Body of pancreas (tissue), 4 donors: ENCODE measurements around the gene TCTN3. TPM values are rescaled to one million over a fixed set of nuclear protein-coding genes. Genes with fewer than 3 reads are reported as not detected.

Experiments used
- ATAC-seq: fragments of 150-250 bp; one replicate; pipeline ENCODE4 v1.9.1; 2016
- DNase-seq, 4 donors: peaks; one replicate each; pipeline ENCODE4 v3.0.0-alpha.2; 2019
- H3K27ac ChIP-seq, 4 donors: fragments of 200-600 bp; sonication (generic); 1 replicate in 3 of 4; 2 replicates in 1 of 4; pipeline versions ENCODE4 v1.5.1 to v1.6.1; 2016 to 2019; ENCODE audit warnings: mild to moderate bottlenecking in 1 of 4, mixed read lengths in 1 of 4, moderate library complexity in 1 of 4
- H3K27me3 ChIP-seq, 2 donors: fragments of 200-600 bp; sonication (generic); one replicate each; pipeline ENCODE4 v1.6.0; 2016; ENCODE audit warnings: mild to moderate bottlenecking in 1 of 2
- H3K36me3 ChIP-seq, 2 donors: fragments of 200-600 bp; sonication (generic); replicated peaks in 1 of 2; 2 replicates each; pipeline ENCODE4 v1.5.1; 2016; ENCODE audit warnings: low read depth in 2 of 2; ENCODE audit not compliant: insufficient read depth in 1 of 2
- H3K4me1 ChIP-seq: fragments of 200-600 bp; sonication (generic); one replicate; pipeline ENCODE4 v1.6.0; 2016
- H3K4me3 ChIP-seq, 2 donors: fragments of 200-600 bp; sonication (generic); 1 replicate in 1 of 2; 2 replicates in 1 of 2; pipeline ENCODE4 v1.5.1; 2016 to 2019
- H3K9me3 ChIP-seq, 3 donors: fragments of 200-600 bp; sonication (generic); 1 replicate in 2 of 3; 2 replicates in 1 of 3; pipeline ENCODE4 v1.5.1; 2016
- CTCF ChIP-seq, 7 experiments: fragments of 450-650 bp in 4 of 7; fragments of 200-600 bp in 3 of 7; sonication (generic) in 3 of 7; IDR thresholded peaks; one replicate each; pipeline ENCODE4 v1.5.1; 2016 to 2019; ENCODE audit warnings: antibody characterized with exemption in 7 of 7
- POLR2A ChIP-seq, 3 donors: fragments of 450-650 bp; IDR thresholded peaks; one replicate each; pipeline ENCODE4 v1.6.1; 2016; ENCODE audit warnings: antibody characterized with exemption in 3 of 3, mild to moderate bottlenecking in 2 of 3
- WGBS, 2 donors: methylation state at CpG; one replicate each; pipeline ENCODE4 v1.1.5; 2017; 5-methylcytosine and 5-hydroxymethylcytosine counted together
- intact Hi-C: fragments of 100-400 bp; cut with DNase I; formaldehyde crosslinking; loops from one replicate; pipeline ENCODE4 v1.15.1; 2023
- total RNA-seq, 2 donors: library from RNA; depleted of rRNA; stranded (reverse); fragments of >200 nt; gene quantifications; one replicate each; pipeline ENCODE4 v1.1.0, GENCODE V29; 2016

The TCTN3 gene
- total RNA-seq, 2 donors from 2014 or later, result 12.9 to 17.6 TPM

DNA sequence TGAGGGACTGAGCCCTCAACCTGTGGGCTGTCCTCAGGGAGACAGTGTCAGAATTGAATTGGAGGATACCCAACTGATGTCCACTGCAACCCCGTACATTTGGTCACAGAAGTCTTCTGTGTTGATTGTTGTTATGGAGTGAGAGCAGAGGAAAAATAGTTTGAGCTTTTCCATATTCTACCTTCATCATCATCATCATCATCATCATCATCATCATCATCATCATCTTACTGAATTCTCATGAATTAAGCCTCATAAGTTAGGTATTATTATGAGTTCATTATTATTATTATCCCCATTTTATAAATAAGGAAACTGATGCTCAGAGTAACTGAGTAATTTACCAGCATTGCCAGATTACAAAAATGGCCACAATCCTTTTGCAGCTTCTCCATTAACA is 45.6 kb downstream of the TCTN3 start:
- Histone ChIP-seq H3K4me3 (no peak overlapping the region), H3K27ac (no peak overlapping the region), H3K36me3 (peaks cover 0 to 16% of the 10 kb centered on the region in 2 donors), H3K4me1 (peaks cover 16% of the 10 kb centered on the region), H3K9me3 (no peaks in the 10 kb centered on the region), H3K27me3 (no peaks in the 10 kb centered on the region)
- intact Hi-C loops, result no loop called here
- no peak for TF ChIP-seq POLR2A (IDR thresholded peaks at IDR 0.05)
- TF ChIP-seq CTCF (IDR thresholded peaks at IDR 0.05), result no peak
- no peak for DNase-seq
- ATAC-seq, result no peak
- WGBS, 2 donors, result 100% methylated on average over 1 of the region's 1 CpG

DNA sequence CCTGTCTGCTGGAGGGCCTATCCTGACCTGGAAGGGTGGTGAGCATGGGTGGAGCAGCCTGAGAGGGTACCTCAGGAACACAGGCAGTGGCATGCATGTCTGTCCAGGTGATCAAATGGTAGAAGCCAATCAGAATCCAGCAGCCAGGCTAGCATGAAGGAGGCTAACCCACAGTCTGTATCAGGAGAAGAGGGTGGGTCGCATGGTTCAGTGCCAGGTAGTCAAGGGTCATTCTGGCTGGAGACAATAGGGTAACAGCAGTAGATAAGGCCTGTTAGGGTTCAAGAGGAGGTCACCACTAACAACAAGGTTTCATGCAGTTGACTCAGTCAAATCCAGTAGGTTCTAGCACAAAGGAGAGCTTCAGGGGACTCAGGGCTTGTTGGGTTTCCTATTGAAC is 47.6 kb downstream of the TCTN3 start:
- Histone ChIP-seq H3K4me1 (peaks cover 16% of the 10 kb centered on the region), H3K36me3 (peaks cover 0 to 28% of the 10 kb centered on the region in 2 donors), H3K27me3 (no peaks in the 10 kb centered on the region), H3K4me3 (no peak overlapping the region), H3K9me3 (no peaks in the 10 kb centered on the region), H3K27ac (no peak overlapping the region)
- DNase-seq (no peak), ATAC-seq (no peak)
- TF ChIP-seq CTCF (IDR thresholded peaks at IDR 0.05) (no peak), POLR2A (IDR thresholded peaks at IDR 0.05) (no peak)
- 75 to 88% methylated on average over 1 of the region's 1 CpG for WGBS, 2 donors
- intact Hi-C loops, result no loop called here

DNA sequence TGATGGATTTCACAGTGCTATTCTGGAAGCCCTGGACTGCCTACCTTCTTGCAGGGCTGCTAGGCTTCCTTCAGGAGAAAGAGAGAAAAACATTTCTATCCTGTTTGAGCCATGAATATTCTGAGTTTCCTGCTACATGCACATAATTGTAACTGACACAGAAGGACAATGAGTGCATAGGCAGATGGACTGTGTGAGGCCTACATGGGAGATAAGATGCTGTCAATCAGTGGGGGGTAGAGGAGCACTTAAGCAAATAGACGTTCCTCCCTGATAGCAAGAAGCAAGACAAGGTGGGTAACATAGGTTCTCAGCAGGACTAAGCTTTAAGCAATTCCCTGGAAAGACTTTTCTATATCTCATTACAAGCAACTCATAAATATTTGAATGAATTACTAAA is 48.8 kb downstream of the TCTN3 start:
- 25 to 27% methylated on average over 1 of the region's 1 CpG for WGBS, 2 donors

GRCh38 chr10:95640891-95641315 is 52.8 kb downstream of the TCTN3 start:
- TF ChIP-seq POLR2A (IDR thresholded peaks at IDR 0.05) (no peak), CTCF (IDR thresholded peaks at IDR 0.05) (no peak)
- no peak overlapping the region for H3K4me3 ChIP-seq
- peaks cover 14% of the 10 kb centered on the region for H3K4me1 ChIP-seq
- no peak overlapping the region for H3K27ac ChIP-seq
- no peaks in the 10 kb centered on the region for H3K27me3 ChIP-seq
- 94 to 100% methylated on average over 1 of the region's 1 CpG for WGBS, 2 donors
- DNase-seq (peak in 1 of 4 donors; percentile 8), ATAC-seq (no peak)
- no peaks in the 10 kb centered on the region for H3K9me3 ChIP-seq
- intact Hi-C loops, result no loop called here
- H3K36me3 ChIP-seq, result peaks cover 0 to 34% of the 10 kb centered on the region in 2 donors

More for the DNA sequence above, 48.8 kb downstream of the TCTN3 start:
- Histone ChIP-seq H3K4me3 (no peak overlapping the region), H3K9me3 (no peaks in the 10 kb centered on the region), H3K27ac (no peak overlapping the region), H3K36me3 (peaks cover 0 to 32% of the 10 kb centered on the region in 2 donors), H3K27me3 (no peaks in the 10 kb centered on the region), H3K4me1 (peaks cover 16% of the 10 kb centered on the region)
- DNase-seq (no peak), ATAC-seq (no peak)
- no peak for TF ChIP-seq POLR2A (IDR thresholded peaks at IDR 0.05)
- no peak for TF ChIP-seq CTCF (IDR thresholded peaks at IDR 0.05)
- intact Hi-C loops, result no loop called here

DNA sequence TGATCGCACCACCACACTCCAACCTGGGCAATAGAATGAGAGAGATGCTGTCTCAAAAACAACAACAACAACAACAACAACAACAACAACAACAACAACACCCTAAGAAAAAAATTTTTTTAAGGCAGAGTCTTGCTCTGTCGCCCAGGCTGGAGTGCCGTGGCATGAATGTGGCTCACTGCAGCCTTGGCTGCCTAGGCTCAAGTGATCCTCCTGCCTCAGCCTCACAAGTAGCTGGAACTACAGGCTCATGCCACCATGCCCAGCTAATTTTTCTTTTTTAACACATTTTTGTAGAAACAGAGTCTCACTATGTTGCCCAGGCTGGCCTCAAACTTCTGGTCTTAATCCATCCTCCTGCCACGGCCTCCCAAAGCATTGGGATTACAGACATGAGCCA is 55.8 kb downstream of the TCTN3 start:
- no peaks in the 10 kb centered on the region for H3K9me3 ChIP-seq
- H3K27me3 ChIP-seq, result no peaks in the 10 kb centered on the region
- H3K4me1 ChIP-seq, result peaks cover 10% of the 10 kb centered on the region
- intact Hi-C loops, result no loop called here
- H3K36me3 ChIP-seq, result peaks cover 0 to 45% of the 10 kb centered on the region in 2 donors
- no peak overlapping the region for H3K4me3 ChIP-seq
- no peak for TF ChIP-seq CTCF (IDR thresholded peaks at IDR 0.05)
- no peak for TF ChIP-seq POLR2A (IDR thresholded peaks at IDR 0.05)
- ATAC-seq, result no peak
- no peak for DNase-seq
- H3K27ac ChIP-seq, result no peak overlapping the region
- 98% methylated on average over 4 of the region's 4 CpGs for WGBS, 2 donors
